ENCODE data around the gene MCM10. TPM values are rescaled to one million over a fixed set of nuclear protein-coding genes. Genes with fewer than 3 reads are reported as not detected.

Gene MCM10
- total and polyA plus RNA-seq, 2 of the 8 experiments (the other 6 are each of a cell fraction or from before 2014, with no cell fraction given), result 9.8 to 60.3 TPM

GRCh38 chr10:13231190-13231589 lies 69.8 kb downstream of the MCM10 start:
- no peak for DNase-seq (ENCODE audit: low read depth in 1 of 2, low spot score in 2 of 2)
- no peaks in the 10 kb centered on the region for H3K9me3 ChIP-seq (ENCODE audit: insufficient read depth in 2 of 2, low read depth in 1 of 2, low read length in 1 of 2)
- H3K27ac ChIP-seq (ENCODE audit: low read depth, low read length), result no peak overlapping the region
- 90% methylated on average over 9 of the region's 9 CpGs; no CpG with 5 or more reads in 1 of the 2 experiments for WGBS, 2 experiments (ENCODE audit: extremely low coverage in 1 of 2, insufficient coverage in 1 of 2, insufficient read length in 1 of 2, insufficient replicate concordance in 2 of 2, low coverage in 1 of 2, low lambda C conversion rate in 2 of 2, missing lambda C conversion rate in 1 of 2)
- ChIA-PET POLR2A (ENCODE audit: partially characterized antibody) (interaction anchor here (1.7 to 1.8 kb wide), 2 partner anchors 17 to 119 kb away, joined by 3 to 5 read pairs; no protein-coding TSS in a partner anchor), CTCF (ENCODE audit: partially characterized antibody) (interaction anchor here (1.0 to 3.6 kb wide), 5 partner anchors 11 to 41 kb away, joined by 3 to 15 read pairs (median 4); no protein-coding TSS in a partner anchor)
- H3K23me2 ChIP-seq (ENCODE audit: low read depth, low read length), result peaks cover 2% of the 10 kb centered on the region; the same call in 1 of the 2 replicates
- no peak overlapping the region for H2BK120ac ChIP-seq (replicated peaks; ENCODE audit: low read depth, low read length)
- no peak overlapping the region for H3K4me3 ChIP-seq (ENCODE audit: extremely low read depth in 1 of 4, insufficient read depth in 2 of 4, low read depth in 3 of 4, low read length in 4 of 4)
- no peak overlapping the region for H4K5ac ChIP-seq (ENCODE audit: insufficient read length, low read depth, low read length)
- H3K9ac ChIP-seq (replicated peaks in 1 of 4; ENCODE audit: extremely low read depth in 1 of 4, low read depth in 3 of 4, low read length in 3 of 4), result no peak overlapping the region
- peaks cover 4 to 20% (median 10%) of the 10 kb centered on the region in 4 experiments for H3K4me1 ChIP-seq (replicated peaks in 1 of 4; ENCODE audit: control insufficient read depth in 3 of 4, insufficient read depth in 4 of 4, low read length in 3 of 4)
- no peak overlapping the region for H4K8ac ChIP-seq (ENCODE audit: extremely low read depth, insufficient read depth, low read length)
- H3K27me3 ChIP-seq (replicated peaks in 1 of 4; ENCODE audit: control insufficient read depth in 3 of 4, extremely low read depth in 1 of 4, insufficient read depth in 3 of 4, low read length in 3 of 4), result no peaks in the 10 kb centered on the region
- no peak overlapping the region for H3K14ac ChIP-seq (ENCODE audit: insufficient read length)
- H3K79me1 ChIP-seq (ENCODE audit: low read depth, low read length), result no peaks in the 10 kb centered on the region
- no peak overlapping the region for H3K23ac ChIP-seq (ENCODE audit: insufficient read length)
- H2AFZ ChIP-seq (ENCODE audit: low read length), result no peak overlapping the region
- H2AK5ac ChIP-seq (ENCODE audit: low read depth, low read length), result no peak overlapping the region
- no peaks in the 10 kb centered on the region for H3K79me2 ChIP-seq (ENCODE audit: control insufficient read depth in 1 of 2, insufficient read depth in 2 of 2, low read length in 2 of 2)
- H3K18ac ChIP-seq (ENCODE audit: extremely low read depth, low read length), result no peak overlapping the region
- H2BK5ac ChIP-seq (ENCODE audit: low read depth, low read length), result no peak overlapping the region
- no peak overlapping the region for H2BK20ac ChIP-seq (ENCODE audit: low read length)
- no peak for FAIRE-seq
- H2BK15ac ChIP-seq (ENCODE audit: low read length), result no peak overlapping the region
- no peaks in the 10 kb centered on the region for H3K36me3 ChIP-seq (ENCODE audit: control insufficient read depth in 2 of 4, insufficient read depth in 4 of 4, low read length in 3 of 4)
- no peak overlapping the region for H3K56ac ChIP-seq (replicated peaks; ENCODE audit: insufficient read length, low read depth, low read length)
- H2BK12ac ChIP-seq (ENCODE audit: low read depth, low read length), result no peak overlapping the region
- H4K91ac ChIP-seq (replicated peaks; ENCODE audit: insufficient read length, low read length), result no peak overlapping the region
- H3K4ac ChIP-seq (replicated peaks; ENCODE audit: insufficient read length, low read depth, low read length), result no peak overlapping the region
- no peak overlapping the region for H3K4me2 ChIP-seq (ENCODE audit: insufficient read depth in 1 of 2, low read depth in 2 of 2, low read length in 2 of 2)
- H4K20me1 ChIP-seq (replicated peaks in 1 of 2; ENCODE audit: control insufficient read depth in 1 of 2, insufficient read depth in 2 of 2, low read length in 2 of 2), result no peaks in the 10 kb centered on the region
- no peak for TF ChIP-seq CEBPB (IDR thresholded peaks at IDR 0.05; ENCODE audit: low read depth, low read length)
- TF ChIP-seq POLR2AphosphoS5 (IDR thresholded peaks at IDR 0.05; ENCODE audit: low read depth, low read length), result no peak
- no peak for TF ChIP-seq TAF7 (optimal IDR thresholded peaks at IDR 0.05; ENCODE audit: borderline replicate concordance, low read depth, low read length)
- TF ChIP-seq PHF8 (conservative IDR thresholded peaks at IDR 0.05; ENCODE audit: low read depth, low read length), result no peak
- TF ChIP-seq EGR1 (IDR thresholded peaks at IDR 0.05; ENCODE audit: borderline replicate concordance, low read depth, low read length), result no peak
- TF ChIP-seq BRCA1 (IDR thresholded peaks at IDR 0.05; ENCODE audit: low read depth, low read length), result no peak
- no peak for TF ChIP-seq KDM4A (IDR thresholded peaks at IDR 0.05; ENCODE audit: low read depth, low read length, severe bottlenecking)
- no peak for TF ChIP-seq HDAC6 (IDR thresholded peaks at IDR 0.05; ENCODE audit: low read depth, low read length)
- TF ChIP-seq ATF2 (IDR thresholded peaks at IDR 0.05; ENCODE audit: low read length), result no peak
- TF ChIP-seq CREB1 (IDR thresholded peaks at IDR 0.05), result no peak
- no peak for TF ChIP-seq POLR2A (IDR thresholded peaks at IDR 0.05; ENCODE audit: control extremely low read depth in 1 of 2, low read depth in 2 of 2, low read length in 2 of 2)
- no peak for TF ChIP-seq SRF (IDR thresholded peaks at IDR 0.05; ENCODE audit: low read depth, low read length)
- TF ChIP-seq SIX5 (IDR thresholded peaks at IDR 0.05; ENCODE audit: low read depth, low read length), result no peak
- TF ChIP-seq SAP30 (IDR thresholded peaks at IDR 0.05; ENCODE audit: insufficient read depth, insufficient replicate concordance, low read length), result no peak

All from H1 (cell line).